Activated naive CD4-positive, alpha-beta T cell treated with anti-CD3 and anti-CD28 coated beads for 36 hours (primary cell): Measurements from ENCODE around the gene ANKMY1. TPM values are rescaled to one million over a fixed set of nuclear protein-coding genes. Genes with fewer than 3 reads are reported as not detected.
"Not testable (repeated sequence)": the region's sequence is repeated elsewhere in the genome, so short reads cannot be mapped to it uniquely, and the experiment has no call there.

ENCODE experiments used
- CTCF ChIA-PET: fragments of 350-600 bp; sonication (Branson Sonifier 250); formaldehyde crosslinking; loops from one replicate; lab custom pipeline; 2021; ENCODE audit warnings: antibody characterized with exemption; lab: Charles Lee
- DNase-seq: peaks from one replicate; pipeline ENCODE4 v3.0.0-alpha.2; 2020
- H3K27ac Mint-ChIP-seq: one replicate; pipeline ENCODE4 v1.8.0; 2021; ENCODE audit warnings: mild to moderate bottlenecking, mixed read lengths
- H3K27me3 Mint-ChIP-seq: one replicate; pipeline ENCODE4 v1.8.0; 2021; ENCODE audit warnings: low read depth, mixed read lengths
- H3K36me3 Mint-ChIP-seq: one replicate; pipeline ENCODE4 v1.8.0; 2021; ENCODE audit warnings: low read depth, mixed read lengths
- H3K4me1 Mint-ChIP-seq: one replicate; pipeline ENCODE4 v1.8.0; 2021; ENCODE audit warnings: low read depth, mixed read lengths
- H3K4me3 Mint-ChIP-seq: one replicate; pipeline ENCODE4 v1.8.0; 2021; ENCODE audit warnings: mild to moderate bottlenecking, moderate library complexity, mixed read lengths
- H3K9me3 Mint-ChIP-seq: one replicate; pipeline ENCODE4 v1.8.0; 2021; ENCODE audit warnings: mixed read lengths
- intact Hi-C: fragments of 100-400 bp; cut with micrococcal nuclease; formaldehyde crosslinking; loops from one replicate; pipeline ENCODE4 v1.15.1; 2023
- total RNA-seq, 2 experiments: library from RNA; stranded (reverse); gene quantifications; one replicate each; pipeline ENCODE4 v1.2.3, GENCODE V29; 2021

The ANKMY1 gene
- total RNA-seq, 2 experiments from 2014 or later = 17.0 to 17.4 TPM

- CTCF ChIA-PET = no interaction called here
- Mint-ChIP-seq H3K36me3 (peaks cover 75% of the 10 kb centered on the region), H3K4me3 (no peak overlapping the region), H3K27ac (no peak overlapping the region), H3K4me1 (no peaks in the 10 kb centered on the region), H3K27me3 (no peaks in the 10 kb centered on the region), H3K9me3 (peaks cover 23% of the 10 kb centered on the region)
- DNase-seq = no peak
- intact Hi-C loops = no loop called here
Measured at GRCh38 chr2:240526521-240526920, 31.3 kb downstream of the ANKMY1 start.

- Mint-ChIP-seq H3K4me3 (no peak overlapping the region), H3K9me3 (peaks cover 17% of the 10 kb centered on the region), H3K36me3 (peaks cover 69% of the 10 kb centered on the region), H3K27me3 (no peaks in the 10 kb centered on the region), H3K27ac (no peak overlapping the region), H3K4me1 (peaks cover under 1% of the 10 kb centered on the region)
- intact Hi-C loops = no loop called here
- no peak for DNase-seq
- CTCF ChIA-PET = no interaction called here
Measured at GRCh38 chr2:240525802-240526201, 32.0 kb downstream of the ANKMY1 start.

- Mint-ChIP-seq H3K36me3 (peaks cover 70% of the 10 kb centered on the region), H3K4me1 (peaks cover 3% of the 10 kb centered on the region), H3K4me3 (no peak overlapping the region), H3K9me3 (peaks cover 17% of the 10 kb centered on the region), H3K27me3 (no peaks in the 10 kb centered on the region), H3K27ac (no peak overlapping the region)
- no peak for DNase-seq
- intact Hi-C loops = no loop called here
- CTCF ChIA-PET = interaction anchor here (1.7 kb wide), 1 partner anchor 11 kb away, joined by 6 read pairs; no protein-coding TSS in a partner anchor
Measured at GRCh38 chr2:240524963-240525718, 32.6 kb downstream of the ANKMY1 start.

- Mint-ChIP-seq H3K4me3 (no peak overlapping the region), H3K27ac (no peak overlapping the region), H3K9me3 (peaks cover 17% of the 10 kb centered on the region), H3K36me3 (peaks cover 59% of the 10 kb centered on the region), H3K27me3 (no peaks in the 10 kb centered on the region), H3K4me1 (peaks cover 5% of the 10 kb centered on the region)
- intact Hi-C loops = no loop called here
- DNase-seq = no peak
- CTCF ChIA-PET = interaction anchor here (1.7 kb wide), 1 partner anchor 10 kb away, joined by 6 read pairs; no protein-coding TSS in a partner anchor
Measured at GRCh38 chr2:240523451-240524281, 34.1 kb downstream of the ANKMY1 start.

GRCh38 chr2:240522406-240522805, 35.4 kb downstream of the ANKMY1 start:
- no peak for DNase-seq
- H3K4me3 Mint-ChIP-seq = no peak overlapping the region
- H3K36me3 Mint-ChIP-seq = peaks cover 52% of the 10 kb centered on the region
- CTCF ChIA-PET = interaction anchor here (1.1 kb wide), 1 partner anchor 8 kb away, joined by 3 read pairs; no protein-coding TSS in a partner anchor
- H3K27me3 Mint-ChIP-seq = no peaks in the 10 kb centered on the region
- peaks cover 5% of the 10 kb centered on the region for H3K4me1 Mint-ChIP-seq
- H3K9me3 Mint-ChIP-seq = peaks cover 14% of the 10 kb centered on the region
- no peak overlapping the region for H3K27ac Mint-ChIP-seq
- intact Hi-C loops = no loop called here

GRCh38 chr2:240521885-240522284, 35.9 kb downstream of the ANKMY1 start:
- H3K27me3 Mint-ChIP-seq, DNase-seq, intact Hi-C loops, H3K4me3 Mint-ChIP-seq, H3K27ac Mint-ChIP-seq, H3K4me1 Mint-ChIP-seq: not testable (repeated sequence)
- peaks cover 10% of the 10 kb centered on the region for H3K9me3 Mint-ChIP-seq
- CTCF ChIA-PET = interaction anchor here (0.6 to 1.1 kb wide), 2 partner anchors 8 to 44 kb away, joined by 3 read pairs; no protein-coding TSS in a partner anchor
- H3K36me3 Mint-ChIP-seq = peaks cover 47% of the 10 kb centered on the region

GRCh38 chr2:240520974-240521350, 36.8 kb downstream of the ANKMY1 start:
- Mint-ChIP-seq H3K9me3 (peaks cover 10% of the 10 kb centered on the region), H3K36me3 (peaks cover 39% of the 10 kb centered on the region), H3K27ac (no peak overlapping the region), H3K4me1 (peaks cover 5% of the 10 kb centered on the region), H3K4me3 (no peak overlapping the region), H3K27me3 (no peaks in the 10 kb centered on the region)
- CTCF ChIA-PET = no interaction called here
- intact Hi-C loops = no loop called here
- DNase-seq = no peak

GRCh38 chr2:240520130-240520973, 37.4 kb downstream of the ANKMY1 start:
- Mint-ChIP-seq H3K27me3 (no peaks in the 10 kb centered on the region), H3K4me1 (peaks cover 5% of the 10 kb centered on the region), H3K27ac (no peak overlapping the region), H3K4me3 (no peak overlapping the region), H3K36me3 (peaks cover 35% of the 10 kb centered on the region), H3K9me3 (peaks cover 6% of the 10 kb centered on the region)
- intact Hi-C loops = no loop called here
- CTCF ChIA-PET = no interaction called here
- no peak for DNase-seq

GRCh38 chr2:240519396-240520129, 38.2 kb downstream of the ANKMY1 start:
- CTCF ChIA-PET = no interaction called here
- H3K4me3 Mint-ChIP-seq = no peak overlapping the region
- H3K27ac Mint-ChIP-seq = no peak overlapping the region
- H3K4me1 Mint-ChIP-seq = peaks cover 5% of the 10 kb centered on the region
- no peaks in the 10 kb centered on the region for H3K9me3 Mint-ChIP-seq
- peaks cover 28% of the 10 kb centered on the region for H3K36me3 Mint-ChIP-seq
- no peaks in the 10 kb centered on the region for H3K27me3 Mint-ChIP-seq
- DNase-seq = no peak
- intact Hi-C loops = loop anchor here (10.0 kb wide), 1 partner anchor 105 kb away; the partner anchor contains the start of gene GPR35

GRCh38 chr2:240518981-240519380, 38.8 kb downstream of the ANKMY1 start:
- Mint-ChIP-seq H3K4me3 (no peak overlapping the region), H3K9me3 (no peaks in the 10 kb centered on the region), H3K27me3 (no peaks in the 10 kb centered on the region), H3K4me1 (peaks cover 10% of the 10 kb centered on the region), H3K27ac (no peak overlapping the region), H3K36me3 (peaks cover 24% of the 10 kb centered on the region)
- CTCF ChIA-PET = no interaction called here
- DNase-seq = no peak
- intact Hi-C loops = loop anchor here (10.0 kb wide), 1 partner anchor 106 kb away; the partner anchor contains the start of gene GPR35

GRCh38 chr2:240517342-240517741, 40.4 kb downstream of the ANKMY1 start:
- CTCF ChIA-PET = no interaction called here
- H3K4me1 Mint-ChIP-seq = peaks cover 16% of the 10 kb centered on the region
- intact Hi-C loops = loop anchor here (10.0 kb wide), 1 partner anchor 107 kb away; the partner anchor contains the start of gene GPR35
- H3K27ac Mint-ChIP-seq = no peak overlapping the region
- H3K36me3 Mint-ChIP-seq = peaks cover 12% of the 10 kb centered on the region
- no peaks in the 10 kb centered on the region for H3K27me3 Mint-ChIP-seq
- DNase-seq = no peak
- no peak overlapping the region for H3K4me3 Mint-ChIP-seq
- no peaks in the 10 kb centered on the region for H3K9me3 Mint-ChIP-seq
